SK-N-SH (cell line): Measurements from ENCODE around the gene RFX3. TPM values are rescaled to one million over a fixed set of nuclear protein-coding genes. Genes with fewer than 3 reads are reported as not detected.

Source experiments
- CTCF ChIA-PET: fragments of 300-600, 350-600 bp; formaldehyde crosslinking; extraction: SDS; loops from one replicate; lab custom pipeline; 2021; lab: Yijun Ruan, JAX
- POLR2A ChIA-PET: fragments of 350-600 bp; sonication (Branson Sonifier 250); formaldehyde crosslinking; extraction: SDS; loops from one replicate; lab custom pipeline; 2020; ENCODE audit warnings: antibody characterized with exemption, inconsistent platforms; lab: Yijun Ruan, JAX
- DNase-seq: peaks from one replicate; pipeline ENCODE4 v3.0.0; 2012
- H2AFZ ChIP-seq: fragments of 200-600 bp; sonication (generic); 2 replicates; pipeline ENCODE4 v1.8.1; 2016; ENCODE audit warnings: antibody characterized with exemption, mild to moderate bottlenecking, low read depth
- H3F3A ChIP-seq: fragments of 200-600 bp; sonication (generic); replicated peaks from 2 replicates; pipeline ENCODE3; 2016; ENCODE audit warnings: antibody characterized with exemption, mild to moderate bottlenecking; ENCODE audit not compliant: insufficient read depth
- H3K27ac ChIP-seq, 2 experiments: fragments of 200-500 bp in 1 of 2; fragments of 200-600 bp in 1 of 2; sonication (Bioruptor generic) in 1 of 2; sonication (generic), shearing (Covaris generic) in 1 of 2; 2 replicates each; pipeline versions ENCODE4 v1.5.1 to v1.6.1; 2014 to 2016; ENCODE audit warnings: low read depth in 2 of 2, inconsistent platforms in 1 of 2, low read length in 1 of 2, mild to moderate bottlenecking in 1 of 2, mixed read lengths in 1 of 2
- H3K27me3 ChIP-seq: fragments of 200-600 bp; sonication (generic), shearing (Covaris generic); 2 replicates; pipeline ENCODE4 v1.6.1; 2016; ENCODE audit warnings: mixed run types; ENCODE audit not compliant: insufficient read depth
- H3K36me3 ChIP-seq, 2 experiments: fragments of 200-500 bp in 1 of 2; fragments of 200-600 bp in 1 of 2; sonication (Bioruptor generic) in 1 of 2; sonication (generic) in 1 of 2; replicated peaks in 1 of 2; 2 replicates each; pipeline versions ENCODE3 to v1.5.1; 2014 to 2016; ENCODE audit warnings: low read length in 1 of 2, mild to moderate bottlenecking in 1 of 2; ENCODE audit not compliant: insufficient read depth in 2 of 2, control insufficient read depth in 1 of 2
- H3K4me1 ChIP-seq, 2 experiments: fragments of 200-500 bp in 1 of 2; fragments of 200-600 bp in 1 of 2; sonication (Bioruptor generic) in 1 of 2; sonication (generic), shearing (Covaris generic) in 1 of 2; 2 replicates each; pipeline versions ENCODE4 v1.5.1 to v1.6.1; 2014 to 2016; ENCODE audit warnings: low read depth in 1 of 2, low read length in 1 of 2, mixed run types in 1 of 2; ENCODE audit not compliant: insufficient read depth in 2 of 2, control insufficient read depth in 1 of 2
- H3K4me2 ChIP-seq: fragments of 200-600 bp; sonication (generic), shearing (Covaris generic); 2 replicates; pipeline ENCODE4 v1.6.1; 2017; ENCODE audit warnings: mixed run types
- H3K4me3 ChIP-seq, 2 experiments: fragments of 200-500 bp in 1 of 2; fragments of 200-600 bp in 1 of 2; sonication (Bioruptor generic) in 1 of 2; sonication (generic), shearing (Covaris generic) in 1 of 2; 2 replicates each; pipeline versions ENCODE4 v1.5.1 to v1.8.1; 2014 to 2016; ENCODE audit warnings: low read depth in 2 of 2, inconsistent platforms in 1 of 2, low read length in 1 of 2, mild to moderate bottlenecking in 1 of 2, mixed read lengths in 1 of 2, moderate library complexity in 1 of 2
- H3K79me2 ChIP-seq: fragments of 200-600 bp; sonication (generic); 2 replicates; pipeline ENCODE4 v1.8.1; 2017; ENCODE audit warnings: mild to moderate bottlenecking; ENCODE audit not compliant: insufficient read depth
- H3K9ac ChIP-seq: fragments of 200-600 bp; sonication (generic); 2 replicates; pipeline ENCODE4 v1.6.1; 2017; ENCODE audit warnings: mixed run types
- H3K9me2 ChIP-seq: fragments of 200-600 bp; sonication (generic); 2 replicates; pipeline ENCODE4 v1.6.1; 2017; ENCODE audit warnings: mixed run types
- H3K9me3 ChIP-seq: fragments of 200-600 bp; sonication (generic); 2 replicates; pipeline ENCODE4 v1.6.1; 2017; ENCODE audit warnings: mixed run types, mild to moderate bottlenecking, moderate library complexity
- H4K20me1 ChIP-seq: fragments of 200-600 bp; sonication (generic); 2 replicates; pipeline ENCODE4 v1.6.1; 2017; ENCODE audit warnings: mild to moderate bottlenecking, mixed run types; ENCODE audit not compliant: insufficient read depth
- ELF1 ChIP-seq: IDR thresholded peaks from 2 replicates; pipeline ENCODE4 v1.4.0; 2012
- EP300 ChIP-seq, 2 experiments: IDR thresholded peaks; 2 replicates each; pipeline versions ENCODE4 v1.4.0 to v1.6.1; 2012; ENCODE audit warnings: borderline replicate concordance in 1 of 2, low read depth in 1 of 2, low read length in 1 of 2
- FOSL2 ChIP-seq: IDR thresholded peaks from 2 replicates; pipeline ENCODE4 v1.4.0; 2012; ENCODE audit warnings: low read depth, mild to moderate bottlenecking, moderate library complexity, borderline replicate concordance
- FOXJ3 ChIP-seq: sonication (generic); formaldehyde crosslinking; IDR thresholded peaks from 2 replicates; pipeline ENCODE4 v1.5.1; 2020; ENCODE audit warnings: mild to moderate bottlenecking, missing genetic modification reagents
- GATA2 ChIP-seq: sonication (generic); formaldehyde crosslinking; IDR thresholded peaks from 2 replicates; pipeline ENCODE4 v1.5.0; 2020; ENCODE audit warnings: mild to moderate bottlenecking, missing genetic modification reagents
- IRF3 ChIP-seq: fragments of 150-350 bp; IDR thresholded peaks from 2 replicates; pipeline ENCODE4 v1.6.1; 2016; ENCODE audit warnings: mild to moderate bottlenecking, low read depth, low read length
- NFIC ChIP-seq: IDR thresholded peaks from 2 replicates; pipeline ENCODE4 v1.4.0; 2012; ENCODE audit warnings: borderline replicate concordance
- NRF1 ChIP-seq: IDR thresholded peaks from 2 replicates; pipeline ENCODE4 v1.6.1; 2012; ENCODE audit warnings: low read depth, mild to moderate bottlenecking, low read length
- PBX3 ChIP-seq: IDR thresholded peaks from 2 replicates; pipeline ENCODE4; 2012
- POLR2AphosphoS5 ChIP-seq: IDR thresholded peaks from 2 replicates; pipeline ENCODE4 v1.6.1; 2012; ENCODE audit warnings: low read depth, low read length
- RAD21 ChIP-seq: IDR thresholded peaks from 2 replicates; pipeline ENCODE4 v1.6.1; 2012; ENCODE audit warnings: mild to moderate bottlenecking, low read length
- REST ChIP-seq: IDR thresholded peaks from 2 replicates; pipeline ENCODE4 v1.6.1; 2012; ENCODE audit warnings: mild to moderate bottlenecking, low read depth, low read length, moderate library complexity
- SIN3A ChIP-seq: IDR thresholded peaks from 2 replicates; pipeline ENCODE4 v1.6.1; 2012; ENCODE audit warnings: low read depth, mild to moderate bottlenecking, low read length, moderate library complexity, borderline replicate concordance
- WGBS: methylation state at CpG from one replicate; pipeline ENCODE4 v1.1.6; 2017; ENCODE audit warnings: low lambda C conversion rate; 5-methylcytosine and 5-hydroxymethylcytosine counted together
- polyA plus RNA-seq, 3 experiments: library from polyadenylated mRNA; depleted of rRNA; stranded (reverse); fragments of >200 nt; gene quantifications; 2 replicates each; pipeline ENCODE4 v1.2.3, GENCODE V29; 2012

The RFX3 gene
- polyA plus RNA-seq, 1 of the 3 experiments (the other 2 are of a cell fraction): 1.7 TPM

- TF ChIP-seq REST (no peak), GATA2 (no peak), PBX3 (no peak)
Observed at GRCh38 chr9:3281399-3281798, 244.4 kb downstream of the RFX3 start (continued).

GRCh38 chr9:3277200-3277599 is 248.6 kb downstream of the RFX3 start:
- Histone ChIP-seq H3K9me3 (no peaks in the 10 kb centered on the region; the same call in 1 of the 2 replicates), H3K4me3 (no peak overlapping the region), H3K9ac (no peak overlapping the region), H2AFZ (no peak overlapping the region), H3K79me2 (no peaks in the 10 kb centered on the region), H3K4me2 (no peak overlapping the region), H3K36me3 (peaks cover 4 to 8% of the 10 kb centered on the region in 2 experiments), H3F3A (no peaks in the 10 kb centered on the region), H3K27me3 (no peaks in the 10 kb centered on the region), H3K4me1 (no peaks in the 10 kb centered on the region), H4K20me1 (no peaks in the 10 kb centered on the region), H3K9me2 (no peaks in the 10 kb centered on the region; the same call in 1 of the 2 replicates), H3K27ac (no peak overlapping the region)
- CTCF ChIA-PET: no interaction called here
- 98% methylated on average over 2 of the region's 2 CpGs for WGBS
- TF ChIP-seq FOXJ3 (no peak), GATA2 (no peak), POLR2AphosphoS5 (no peak), EP300 (IDR thresholded peaks at IDR 0.05; ENCODE audit: borderline replicate concordance in 1 of 2, low read depth in 1 of 2, low read length in 1 of 2) (no peak), NFIC (no peak), FOSL2 (no peak), NRF1 (no peak), RAD21 (no peak), PBX3 (no peak), IRF3 (no peak), ELF1 (no peak), SIN3A (no peak)
- DNase-seq: no peak
- POLR2A ChIA-PET: no interaction called here
